ENCODE measurements around the gene UNC13D.

DNA sequence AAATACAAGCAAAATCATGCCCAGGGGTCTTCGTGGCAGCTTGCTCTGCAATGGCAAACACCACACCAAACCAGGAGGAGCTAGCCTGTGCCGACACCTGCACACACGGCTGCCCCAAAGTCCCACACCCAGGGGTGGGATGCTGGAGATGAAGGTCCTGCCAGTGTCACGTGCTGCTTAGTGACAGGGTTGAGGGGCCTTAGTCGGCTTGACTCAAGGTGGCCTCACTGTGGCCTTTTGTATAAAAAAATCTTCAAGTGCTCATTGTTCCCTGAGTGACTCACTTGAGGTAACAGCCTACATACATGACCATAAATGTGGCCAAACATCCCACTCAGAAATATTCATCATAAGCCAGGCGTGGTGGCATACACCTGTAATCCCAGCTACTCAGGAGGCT, 45.2 kb upstream of the UNC13D start:
- TF ChIP-seq CTCF (IDR thresholded peaks at IDR 0.05; ENCODE audit: insufficient read depth, low read depth, low read length) (no peak), EZH2 (IDR thresholded peaks at IDR 0.05; ENCODE audit: insufficient read depth, low read length) (no peak)
